ENCODE measurements around the gene F12. TPM values are rescaled to one million over a fixed set of nuclear protein-coding genes. Genes with fewer than 3 reads are reported as not detected.

The F12 gene
- 0.47 and 2.2 TPM in 2 replicates for total RNA-seq

GRCh38 chr5:177409043-177409801 is at the start of gene F12:
Gene F12, minus strand, starts transcription at chr5:177409564. Its CDS starts 37 bp downstream, at chr5:177409527.

DNA sequence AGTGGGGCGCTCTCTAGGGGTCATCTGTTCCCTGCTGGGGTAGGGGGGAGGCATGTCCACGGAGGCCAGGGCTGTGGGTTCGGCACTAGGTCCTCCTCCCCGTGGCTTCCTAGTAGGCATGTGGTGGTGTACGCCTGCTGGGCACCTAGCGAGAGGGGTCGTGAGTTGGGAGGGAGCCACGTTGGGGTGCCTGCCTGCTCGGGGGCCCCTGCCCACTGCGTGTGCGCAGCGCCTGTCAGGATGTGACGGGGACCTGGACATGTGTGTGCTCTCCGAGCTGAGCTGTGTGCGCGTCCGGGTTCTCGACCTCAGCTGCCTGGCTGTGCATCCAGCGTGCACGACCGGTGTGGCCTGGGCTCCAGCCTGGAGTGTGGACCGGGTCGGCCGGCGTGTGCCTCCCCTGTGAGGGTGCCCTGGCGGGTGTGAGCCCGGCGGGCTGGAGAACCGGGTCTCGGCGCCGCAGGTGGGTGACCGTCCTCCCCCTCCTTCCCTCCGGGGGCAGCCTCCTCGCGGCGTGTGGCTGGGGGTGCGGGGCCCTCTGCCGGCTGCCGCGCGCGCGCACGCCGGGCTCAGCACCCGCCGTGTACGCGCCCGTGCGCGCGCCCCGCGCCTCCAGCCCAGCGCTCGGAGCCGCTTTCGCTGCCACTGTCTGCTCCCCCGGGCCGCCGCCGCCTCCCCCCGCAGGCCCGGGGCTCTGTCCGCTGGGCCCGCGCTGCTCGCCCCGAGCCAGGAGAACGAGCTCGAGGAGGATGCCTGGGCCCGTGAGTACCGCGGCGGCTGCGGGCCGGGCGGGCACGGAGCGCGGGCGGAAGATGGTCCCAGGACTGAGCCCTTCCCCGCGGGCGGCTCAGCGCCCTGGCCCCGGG is 37.1 kb upstream of the F12 start, which contains the start of gene PRR7:
TSS of gene PRR7 (plus strand) at position 615 of the 866 bp plus-strand sequence. CDS start 8,254 bp downstream, outside the sequence.

DNA sequence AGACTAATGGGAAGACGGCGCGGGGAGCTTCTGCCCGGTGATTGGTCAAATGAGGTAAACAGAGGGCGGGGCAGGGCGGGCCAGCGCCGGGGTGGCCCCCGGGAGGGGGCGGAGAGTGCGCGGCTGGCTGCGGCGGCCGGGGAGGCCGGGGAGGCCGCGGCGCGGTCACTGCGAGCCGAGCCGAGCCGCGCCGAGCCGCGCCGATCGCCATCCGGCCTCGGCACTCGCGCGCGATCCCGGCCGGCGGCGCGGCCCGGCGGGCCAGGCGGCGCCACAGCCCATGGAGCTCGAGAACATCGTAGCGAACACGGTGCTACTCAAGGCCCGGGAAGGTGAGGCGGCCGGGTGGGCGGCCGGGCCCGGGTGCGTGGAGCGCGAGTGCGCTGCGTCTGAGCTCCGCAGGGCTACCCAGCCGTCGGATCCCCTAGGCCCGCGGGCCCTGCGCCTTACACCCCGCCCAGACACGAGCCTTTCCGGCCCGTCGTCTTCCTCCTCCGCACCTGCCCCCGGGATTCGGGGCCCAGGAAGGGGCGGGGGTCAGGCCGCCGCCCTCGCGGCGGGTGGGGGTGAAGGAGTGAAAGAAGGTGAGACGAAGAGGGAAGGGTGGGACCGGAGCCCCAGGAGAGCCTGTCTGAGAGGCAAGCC is 17.3 kb upstream of the F12 start, which contains the start of gene GRK6:
TSS of gene GRK6 (plus strand) at position 111 of the 645 bp plus-strand sequence. CDS start at position 281, 170 bp downstream.

DNA sequence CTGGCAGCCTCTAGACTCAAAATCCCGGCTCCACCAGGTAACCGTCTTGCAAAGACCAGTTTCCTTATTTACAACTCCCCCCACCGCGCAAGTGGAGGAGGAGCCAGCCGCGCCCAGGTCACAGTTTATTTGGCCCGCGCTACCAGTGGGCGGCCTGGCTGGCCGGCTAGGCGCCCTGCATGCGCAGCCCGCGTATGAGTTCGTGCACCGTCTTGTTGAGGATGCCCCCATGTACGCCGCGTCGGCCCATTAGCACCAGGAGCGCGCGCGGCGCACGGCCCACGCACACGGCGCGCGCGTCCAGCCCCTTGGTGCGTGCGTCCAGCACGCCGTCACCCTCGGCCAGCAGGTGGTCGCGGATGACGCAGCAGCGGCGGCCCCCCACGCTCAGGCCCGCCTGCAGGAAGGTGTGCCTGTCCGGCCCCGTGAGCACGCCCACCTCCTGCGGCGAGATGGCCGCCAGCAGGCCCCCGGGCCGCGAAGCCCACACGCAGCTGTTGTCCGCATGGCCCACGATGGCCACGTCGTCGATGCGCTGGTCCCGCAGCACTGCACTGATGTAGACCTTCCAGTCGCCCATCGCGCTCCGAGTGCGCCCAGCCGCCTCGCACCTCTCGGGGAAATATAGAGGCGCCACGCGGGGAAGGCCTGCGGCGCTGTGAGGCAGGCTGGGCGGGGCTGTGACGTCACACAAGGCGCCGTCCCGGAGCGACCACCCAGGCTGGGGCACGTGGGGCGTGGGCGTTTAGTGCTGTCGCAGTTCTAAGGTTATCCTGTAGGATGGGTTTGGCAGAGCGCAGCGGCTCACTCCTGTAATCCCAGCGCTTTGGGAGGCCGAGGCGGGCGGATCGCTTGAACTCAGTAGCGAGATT is 9.1 kb downstream of the F12 start, which contains the start of gene PFN3:
TSS of gene PFN3 (minus strand) at position 665 of the 872 bp plus-strand sequence. CDS start at position 580, 85 bp downstream.

DNA sequence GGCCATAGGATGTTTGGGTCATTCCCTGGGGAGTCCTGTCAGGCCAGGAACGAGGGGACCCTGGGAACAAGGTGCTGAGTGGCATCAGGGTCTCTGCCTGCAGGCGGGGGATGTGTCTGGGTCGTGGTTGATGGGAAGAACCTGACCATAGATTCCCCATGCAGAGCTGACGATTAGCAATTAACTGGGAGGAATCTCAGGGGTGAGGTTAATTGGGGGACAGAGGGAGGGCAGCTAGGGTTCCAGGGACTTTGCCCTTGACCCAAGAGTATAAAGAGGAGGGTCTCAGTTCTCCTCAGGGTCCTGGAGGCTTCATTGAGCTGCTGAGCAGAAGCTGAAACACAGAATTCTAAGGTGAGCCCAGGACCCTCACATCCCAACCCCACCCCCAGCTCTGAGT is 25.2 kb downstream of the F12 start, which contains the start of gene SLC34A1:
TSS of gene SLC34A1 (plus strand) at position 301 of the 400 bp plus-strand sequence. CDS start 1,308 bp downstream, outside the sequence.

GRCh38 chr5:177357459-177358351 is 51.7 kb downstream of the F12 start, which contains the start of gene RGS14:
Gene RGS14, plus strand, starts transcription at chr5:177357924. Its CDS starts 101 bp downstream, at chr5:177358025.

Other genes with a start within 250 kb of the F12 start
- gene RAB24, start 105.8 kb downstream of the F12 start, total RNA-seq = 26.6 and 28.8 TPM in 2 replicates
- 85.7 and 98.8 TPM in 2 replicates for gene PRELID1, start 105.8 kb downstream of the F12 start, total RNA-seq
- 3.4 and 7.7 TPM in 2 replicates for gene MXD3, start 97.7 kb downstream of the F12 start, total RNA-seq
- gene LMAN2, start 57.9 kb downstream of the F12 start, total RNA-seq = 195 and 277 TPM in 2 replicates
- gene RGS14, start 51.6 kb downstream of the F12 start, total RNA-seq = 12.9 and 16.6 TPM in 2 replicates
- not detected in 2 replicates for gene SLC34A1, start 25.1 kb downstream of the F12 start, total RNA-seq
- gene PFN3, start 8.9 kb downstream of the F12 start, total RNA-seq = not detected in 2 replicates
- gene GRK6, start 17.1 kb upstream of the F12 start, total RNA-seq = 18.0 and 19.2 TPM in 2 replicates
- gene PRR7, start 37.2 kb upstream of the F12 start, total RNA-seq = 11.8 and 15.1 TPM in 2 replicates
- 170 and 224 TPM in 2 replicates for gene DBN1, start 64.1 kb upstream of the F12 start, total RNA-seq
- gene PDLIM7, start 88.0 kb upstream of the F12 start, total RNA-seq = 195 and 378 TPM in 2 replicates
- gene DOK3, start 100.3 kb upstream of the F12 start, total RNA-seq = 0.34 and 0.93 TPM in 2 replicates
- gene DDX41, start 107.4 kb upstream of the F12 start, total RNA-seq = 77.8 and 102 TPM in 2 replicates
- 31.7 and 48.8 TPM in 2 replicates for gene FAM193B, start 145.0 kb upstream of the F12 start, total RNA-seq
- 123 and 174 TPM in 2 replicates for gene TMED9, start 182.6 kb upstream of the F12 start, total RNA-seq
- 25.4 and 44.9 TPM in 2 replicates for gene B4GALT7, start 190.6 kb upstream of the F12 start, total RNA-seq

Data from pericardium fibroblast (primary cell).